PC-3 (cell line): ENCODE results near the gene FNIP1. TPM values are rescaled to one million over a fixed set of nuclear protein-coding genes. Genes with fewer than 3 reads are reported as not detected.

ENCODE experiments used
- ATAC-seq: fragments of 200-7000 bp; cut with Tn5 transposase; 2 replicates; pipeline ENCODE4 v1.9.1; 2020; ENCODE audit warnings: mild to moderate bottlenecking, moderate library complexity
- BruUV-seq: library from RNA; stranded (reverse); fragments of 400-500 nt; replicated peaks from 2 replicates; lab custom pipeline; 2021; lab: Mats Ljungman, UMichigan
- CTCF ChIA-PET: fragments of 300-600 bp; sonication (Branson Sonifier 250); formaldehyde crosslinking; loops from one replicate; lab custom pipeline; 2022; ENCODE audit warnings: antibody characterized with exemption; lab: Charles Lee
- POLR2A ChIA-PET: fragments of 300-600 bp; sonication (Branson Sonifier 250); formaldehyde crosslinking; loops from one replicate; lab custom pipeline; 2022; ENCODE audit warnings: antibody characterized with exemption; ENCODE audit not compliant: unreplicated experiment; lab: Charles Lee
- DNase-seq: peaks from one replicate; pipeline ENCODE4 v3.0.0-alpha.2; 2015
- H2AFZ ChIP-seq: fragments of 300-600 bp; sonication (generic); 2 replicates; pipeline ENCODE4 v1.6.0; 2016; ENCODE audit warnings: antibody characterized with exemption, low read length
- H3F3A ChIP-seq: fragments of 300-600 bp; sonication (generic); one replicate; pipeline ENCODE4 v1.6.0; 2017; ENCODE audit warnings: antibody characterized with exemption, low read length, control low read depth, mild to moderate bottlenecking; ENCODE audit not compliant: unreplicated experiment
- H3K27ac ChIP-seq: fragments of 300-600 bp; sonication (generic); 2 replicates; pipeline ENCODE4 v1.5.1; 2016; ENCODE audit warnings: mild to moderate bottlenecking, low read length
- H3K27me3 ChIP-seq: fragments of 300-600 bp; sonication (generic); 2 replicates; pipeline ENCODE4 v1.6.1; 2016; ENCODE audit warnings: low read length, mixed read lengths
- H3K36me3 ChIP-seq: fragments of 300-600 bp; sonication (generic); 2 replicates; pipeline ENCODE4 v1.6.1; 2016; ENCODE audit warnings: low read depth, mixed run types, low read length, mixed read lengths
- H3K4me1 ChIP-seq: fragments of 300-600 bp; sonication (generic); 2 replicates; pipeline ENCODE4 v1.5.1; 2016; ENCODE audit warnings: low read length; ENCODE audit not compliant: insufficient read depth
- H3K4me2 ChIP-seq: fragments of 300-600 bp; sonication (generic); 2 replicates; pipeline ENCODE4 v1.6.0; 2016; ENCODE audit warnings: low read length
- H3K4me3 ChIP-seq: fragments of 300-600 bp; sonication (generic); 2 replicates; pipeline ENCODE4 v1.5.1; 2016; ENCODE audit warnings: mild to moderate bottlenecking, low read length, mixed read lengths
- H3K79me2 ChIP-seq: fragments of 300-600 bp; sonication (generic); 2 replicates; pipeline ENCODE4 v1.6.1; 2017; ENCODE audit warnings: low read length, mixed read lengths
- H3K9ac ChIP-seq: fragments of 300-600 bp; sonication (generic); 2 replicates; pipeline ENCODE4 v1.6.0; 2016; ENCODE audit warnings: mild to moderate bottlenecking, low read length
- H3K9me2 ChIP-seq: fragments of 300-600 bp; sonication (generic); replicated peaks from 2 replicates; pipeline ENCODE4 v1.6.1; 2016; ENCODE audit warnings: mixed run types, low read length, mixed read lengths
- H3K9me3 ChIP-seq: fragments of 300-600 bp; sonication (generic); 2 replicates; pipeline ENCODE4 v1.6.1; 2016; ENCODE audit warnings: low read length, mixed read lengths
- H4K20me1 ChIP-seq: fragments of 300-600 bp; sonication (generic); 2 replicates; pipeline ENCODE4 v1.6.1; 2016; ENCODE audit warnings: low read length, mixed read lengths
- EZH2 ChIP-seq: fragments of 300-600 bp; sonication (generic); IDR thresholded peaks from one replicate; pipeline ENCODE4 v1.6.1; 2017; ENCODE audit warnings: antibody characterized with exemption, mild to moderate bottlenecking, low read length; ENCODE audit not compliant: unreplicated experiment
- EZH2phosphoT487 ChIP-seq: fragments of 300-600 bp; sonication (generic); IDR thresholded peaks from 2 replicates; pipeline ENCODE4 v1.6.1; 2018; ENCODE audit warnings: mild to moderate bottlenecking, antibody characterized with exemption, low read length, borderline replicate concordance
- intact Hi-C: fragments of 100-400 bp; cut with micrococcal nuclease; formaldehyde crosslinking; loops from 2 replicates; pipeline ENCODE4 v1.9.0; 2023
- total RNA-seq: library from RNA; depleted of rRNA; stranded (reverse); fragments of >200 nt; gene quantifications from 2 replicates; pipeline ENCODE4 v1.2.3, GENCODE V29; 2014
- TF ChIP-seq, protein P1 (sequence below): fragments of 300-600 bp; sonication (generic); conservative IDR thresholded peaks from 2 replicates; pipeline ENCODE4 v1.5.1; 2017; ENCODE audit warnings: antibody characterized with exemption, low read depth, mild to moderate bottlenecking, low read length

FNIP1 gene
- total RNA-seq, 1 experiment from 2014 or later: 15.1 TPM

DNA sequence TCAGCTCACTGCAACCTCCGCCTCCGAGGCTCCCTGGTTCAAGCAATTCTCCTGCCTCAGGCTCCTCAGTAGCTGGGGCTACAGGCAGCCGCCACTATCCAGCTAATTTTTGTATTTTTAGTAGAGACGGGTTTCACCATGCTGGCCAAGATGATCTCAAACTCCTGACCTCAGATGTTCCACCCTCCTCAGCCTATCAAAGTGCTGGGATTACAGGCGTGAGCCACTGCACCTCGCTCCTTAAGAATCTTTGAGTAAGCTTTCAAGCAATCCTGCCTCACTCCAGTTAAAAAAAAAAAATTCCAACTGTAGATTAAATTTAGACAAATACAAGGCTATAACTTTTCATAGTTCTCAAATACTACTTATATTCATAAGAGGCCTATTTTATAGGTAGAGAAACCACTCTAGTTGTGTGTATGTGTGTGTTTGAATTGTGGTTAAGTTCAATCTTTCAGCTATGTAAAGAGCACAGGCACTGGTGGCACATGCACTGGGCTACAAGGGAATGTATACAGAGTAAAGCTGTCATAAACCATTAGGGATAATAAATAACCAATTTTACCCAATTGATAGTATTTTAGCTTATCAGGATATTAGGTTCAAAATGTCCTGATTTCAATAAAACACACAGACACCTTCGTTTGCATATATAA lies 111.2 kb downstream of the FNIP1 start:
- Histone ChIP-seq H3K27ac (no peak overlapping the region), H3K9me2 (no peaks in the 10 kb centered on the region), H3K4me3 (no peak overlapping the region), H4K20me1 (no peaks in the 10 kb centered on the region), H3K4me1 (no peaks in the 10 kb centered on the region), H3K9ac (no peak overlapping the region), H3K27me3 (no peaks in the 10 kb centered on the region), H3K9me3 (no peaks in the 10 kb centered on the region), H2AFZ (no peak overlapping the region), H3K36me3 (no peaks in the 10 kb centered on the region), H3F3A (no peaks in the 10 kb centered on the region), H3K79me2 (no peaks in the 10 kb centered on the region), H3K4me2 (no peak overlapping the region)
- BruUV-seq: no TSS peak
- ChIA-PET CTCF (no interaction called here), POLR2A (interaction anchor here (0.7 kb wide), 1 partner anchor 22 kb away, joined by 5 read pairs; no protein-coding TSS in a partner anchor)
- TF ChIP-seq EZH2 (no peak), EZH2phosphoT487 (no peak)
- TF ChIP-seq, protein P1, sequence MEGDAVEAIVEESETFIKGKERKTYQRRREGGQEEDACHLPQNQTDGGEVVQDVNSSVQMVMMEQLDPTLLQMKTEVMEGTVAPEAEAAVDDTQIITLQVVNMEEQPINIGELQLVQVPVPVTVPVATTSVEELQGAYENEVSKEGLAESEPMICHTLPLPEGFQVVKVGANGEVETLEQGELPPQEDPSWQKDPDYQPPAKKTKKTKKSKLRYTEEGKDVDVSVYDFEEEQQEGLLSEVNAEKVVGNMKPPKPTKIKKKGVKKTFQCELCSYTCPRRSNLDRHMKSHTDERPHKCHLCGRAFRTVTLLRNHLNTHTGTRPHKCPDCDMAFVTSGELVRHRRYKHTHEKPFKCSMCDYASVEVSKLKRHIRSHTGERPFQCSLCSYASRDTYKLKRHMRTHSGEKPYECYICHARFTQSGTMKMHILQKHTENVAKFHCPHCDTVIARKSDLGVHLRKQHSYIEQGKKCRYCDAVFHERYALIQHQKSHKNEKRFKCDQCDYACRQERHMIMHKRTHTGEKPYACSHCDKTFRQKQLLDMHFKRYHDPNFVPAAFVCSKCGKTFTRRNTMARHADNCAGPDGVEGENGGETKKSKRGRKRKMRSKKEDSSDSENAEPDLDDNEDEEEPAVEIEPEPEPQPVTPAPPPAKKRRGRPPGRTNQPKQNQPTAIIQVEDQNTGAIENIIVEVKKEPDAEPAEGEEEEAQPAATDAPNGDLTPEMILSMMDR: no peak
- ATAC-seq (peak; percentile 64; the same call in 1 of the 2 replicates), DNase-seq (no peak)
- intact Hi-C loops: loop anchor here (1.0 to 10.0 kb wide), 2 partner anchors 24 to 109 kb away; partner anchors contain the start of gene FNIP1

DNA sequence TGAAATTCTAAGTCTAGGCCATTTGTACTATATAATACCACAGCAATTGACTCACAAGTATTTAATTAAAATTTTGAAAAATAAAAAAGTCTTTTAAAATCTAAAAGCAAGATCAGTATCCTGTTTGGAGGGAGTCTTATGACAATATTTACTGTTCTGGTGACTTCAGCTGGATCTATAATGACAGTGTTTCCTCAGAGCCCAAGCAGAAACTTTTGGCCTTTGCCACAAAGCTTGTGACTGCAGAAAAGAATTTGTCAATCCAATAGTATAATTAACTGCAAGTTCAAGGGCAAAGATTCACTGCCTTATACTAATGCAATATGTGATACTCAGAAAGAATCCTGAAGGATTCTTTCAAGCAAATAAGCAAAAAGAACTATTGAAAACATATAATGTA lies 112.2 kb downstream of the FNIP1 start:
- intact Hi-C loops: loop anchor here (10.0 kb wide), 1 partner anchor 110 kb away; the partner anchor contains the start of gene FNIP1

More for the DNA sequence above, 112.2 kb downstream of the FNIP1 start:
- H2AFZ ChIP-seq: no peak overlapping the region
- no peaks in the 10 kb centered on the region for H3K9me2 ChIP-seq
- H3K9me3 ChIP-seq: no peaks in the 10 kb centered on the region
- no peak overlapping the region for H3K4me2 ChIP-seq
- H4K20me1 ChIP-seq: no peaks in the 10 kb centered on the region
- no peaks in the 10 kb centered on the region for H3K79me2 ChIP-seq
- H3K9ac ChIP-seq: no peak overlapping the region
- no peaks in the 10 kb centered on the region for H3K36me3 ChIP-seq
- no peak for DNase-seq
- no peaks in the 10 kb centered on the region for H3K4me1 ChIP-seq
- TF ChIP-seq EZH2: no peak
- TF ChIP-seq EZH2phosphoT487: no peak
- TF ChIP-seq, protein P1: no peak
- H3K4me3 ChIP-seq: no peak overlapping the region
- no peak overlapping the region for H3K27ac ChIP-seq
- BruUV-seq: no TSS peak
- peak; percentile 46 for ATAC-seq
- POLR2A ChIA-PET: interaction anchor here (0.6 kb wide), 1 partner anchor 11 kb away, joined by 3 read pairs; no protein-coding TSS in a partner anchor
- no peaks in the 10 kb centered on the region for H3F3A ChIP-seq
- no peaks in the 10 kb centered on the region for H3K27me3 ChIP-seq
- CTCF ChIA-PET: no interaction called here
